WTC11 (cell line): ENCODE results near the gene SPECC1L. TPM values are rescaled to one million over a fixed set of nuclear protein-coding genes. Genes with fewer than 3 reads are reported as not detected.

Source experiments
- ATAC-seq: fragments of 200-7000 bp; cut with Tn5 transposase; 2 replicates; pipeline ENCODE4 v1.10.0; 2021; ENCODE audit warnings: mild to moderate bottlenecking, moderate library complexity
- CTCF ChIA-PET: fragments of 300-600 bp; sonication (Branson Sonifier 250); formaldehyde crosslinking; loops from one replicate; lab custom pipeline; 2021; ENCODE audit warnings: antibody characterized with exemption; lab: Charles Lee
- POLR2A ChIA-PET: fragments of 350-600 bp; sonication (Branson Sonifier 250); formaldehyde crosslinking; loops from one replicate; lab custom pipeline; 2021; ENCODE audit warnings: antibody characterized with exemption; lab: Charles Lee
- DNase-seq: peaks from one replicate; pipeline ENCODE4 v3.0.0; 2021; ENCODE audit warnings: low spot score
- H3K27ac Mint-ChIP-seq: 2 replicates; pipeline ENCODE4 v1.8.0; 2021; ENCODE audit warnings: mixed read lengths
- H3K27me3 Mint-ChIP-seq: 2 replicates; pipeline ENCODE4 v1.8.0; 2021; ENCODE audit warnings: low read depth, mild to moderate bottlenecking, moderate library complexity, mixed read lengths
- H3K36me3 Mint-ChIP-seq: 2 replicates; pipeline ENCODE4 v1.8.0; 2021; ENCODE audit warnings: mixed read lengths
- H3K4me1 Mint-ChIP-seq: 2 replicates; pipeline ENCODE4 v1.8.0; 2022; ENCODE audit warnings: mixed read lengths
- H3K4me3 Mint-ChIP-seq: 2 replicates; pipeline ENCODE4 v1.8.0; 2021; ENCODE audit warnings: mild to moderate bottlenecking, moderate library complexity, mixed read lengths
- H3K9me3 Mint-ChIP-seq: 2 replicates; pipeline ENCODE4 v1.8.0; 2021; ENCODE audit warnings: mixed read lengths
- AFF4 ChIP-seq: sonication (generic); formaldehyde crosslinking; IDR thresholded peaks from 2 replicates; pipeline ENCODE4 v1.8.1; 2023; ENCODE audit warnings: mild to moderate bottlenecking, missing genetic modification reagents, borderline replicate concordance
- ARID4B ChIP-seq: sonication (generic); formaldehyde crosslinking; IDR thresholded peaks from 2 replicates; pipeline ENCODE4 v1.8.0; 2023; ENCODE audit warnings: missing genetic modification reagents, mild to moderate bottlenecking, borderline replicate concordance
- CDX4 ChIP-seq: fragments of 250-450 bp; sonication (Bioruptor Pico); IDR thresholded peaks from 2 replicates; pipeline ENCODE4 v1.9.0; 2021; ENCODE audit warnings: moderate library complexity, mild to moderate bottlenecking, inconsistent platforms, borderline replicate concordance
- CREB1 ChIP-seq: sonication (generic); formaldehyde crosslinking; IDR thresholded peaks from 2 replicates; pipeline ENCODE4 v1.8.0; 2023; ENCODE audit warnings: mild to moderate bottlenecking, missing genetic modification reagents
- CREM ChIP-seq: sonication (generic); formaldehyde crosslinking; IDR thresholded peaks from 2 replicates; pipeline ENCODE4 v1.8.1; 2022; ENCODE audit warnings: mild to moderate bottlenecking, missing genetic modification reagents, moderate library complexity
- IRF1 ChIP-seq: sonication (generic); formaldehyde crosslinking; IDR thresholded peaks from 2 replicates; pipeline ENCODE4 v1.8.0; 2023; ENCODE audit warnings: missing genetic modification reagents
- JUN ChIP-seq: sonication (generic); formaldehyde crosslinking; IDR thresholded peaks from 2 replicates; pipeline ENCODE4 v1.8.0; 2023; ENCODE audit warnings: mild to moderate bottlenecking, missing genetic modification reagents
- KAT7 ChIP-seq: sonication (generic); formaldehyde crosslinking; IDR thresholded peaks from 2 replicates; pipeline ENCODE4 v1.8.1; 2023; ENCODE audit warnings: missing genetic modification reagents, mild to moderate bottlenecking, borderline replicate concordance
- NFATC4 ChIP-seq: fragments of 250-450 bp; sonication (Bioruptor Pico); IDR thresholded peaks from 2 replicates; pipeline ENCODE4 v1.9.0; 2021; ENCODE audit warnings: mild to moderate bottlenecking
- SMAD4 ChIP-seq: sonication (generic); formaldehyde crosslinking; IDR thresholded peaks from 2 replicates; pipeline ENCODE4 v1.8.0; 2022; ENCODE audit warnings: mild to moderate bottlenecking, missing genetic modification reagents
- TP53 ChIP-seq: sonication (generic); formaldehyde crosslinking; IDR thresholded peaks from 2 replicates; pipeline ENCODE4 v1.8.1; 2023; ENCODE audit warnings: mild to moderate bottlenecking, missing genetic modification reagents
- USF1 ChIP-seq: sonication (generic); formaldehyde crosslinking; IDR thresholded peaks from 2 replicates; pipeline ENCODE4 v1.8.0; 2022; ENCODE audit warnings: mild to moderate bottlenecking, missing genetic modification reagents
- ZNF671 ChIP-seq: fragments of 250-450 bp; sonication (Bioruptor Pico); IDR thresholded peaks from 2 replicates; pipeline ENCODE4 v1.8.0; 2021; ENCODE audit warnings: mild to moderate bottlenecking
- total RNA-seq: library from RNA; stranded (reverse); gene quantifications from 3 replicates; pipeline ENCODE4 v1.2.3, GENCODE V29; 2021
- TF ChIP-seq, protein P1 (sequence below): sonication (generic); formaldehyde crosslinking; conservative IDR thresholded peaks from 2 replicates; pipeline ENCODE4 v1.8.1; 2023; ENCODE audit warnings: mild to moderate bottlenecking, low read depth, missing genetic modification reagents, moderate library complexity

SPECC1L gene
- total RNA-seq, 1 experiment from 2014 or later: 44.6 TPM

DNA sequence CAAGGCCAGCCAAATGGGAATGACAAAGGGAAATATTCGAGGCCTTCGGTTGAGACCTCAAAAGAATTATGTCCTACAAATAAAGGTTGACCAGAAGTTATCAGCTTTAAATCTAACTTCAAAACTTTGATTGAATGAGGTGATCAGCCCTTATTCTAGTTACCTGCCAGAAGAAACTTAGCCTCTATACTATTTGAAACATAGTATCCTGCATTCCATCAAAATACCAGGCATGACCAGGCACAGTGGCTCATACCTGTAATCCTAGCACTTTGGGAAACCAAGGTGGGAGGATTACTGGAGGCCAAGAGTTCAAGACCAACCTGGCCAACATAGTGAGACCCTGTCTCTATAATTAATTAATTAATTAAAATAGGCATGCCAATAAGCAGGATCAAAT lies 112.4 kb downstream of the SPECC1L start:
- Mint-ChIP-seq H3K27me3 (no peaks in the 10 kb centered on the region), H3K36me3 (peaks cover 6% of the 10 kb centered on the region; the same call in 1 of the 2 replicates), H3K27ac (no peak overlapping the region), H3K4me3 (no peak overlapping the region), H3K9me3 (peaks cover 3% of the 10 kb centered on the region; the same call in 1 of the 2 replicates), H3K4me1 (no peaks in the 10 kb centered on the region)
- POLR2A ChIA-PET: interaction anchor here (0.6 kb wide), 2 partner anchors 35 to 1184 kb away, joined by 3 to 4 read pairs; no protein-coding TSS in a partner anchor
- DNase-seq (no peak), ATAC-seq (no peak)
- CTCF ChIA-PET: interaction anchor here (1.8 kb wide), 1 partner anchor 39 kb away, joined by 3 read pairs; no protein-coding TSS in a partner anchor
- TF ChIP-seq TP53 (CRISPR knock-in tag): no peak
- no peak for TF ChIP-seq CREM (CRISPR knock-in tag)
- no peak for TF ChIP-seq SMAD4 (CRISPR knock-in tag)
- no peak for TF ChIP-seq ZNF671 (CRISPR knock-in tag)
- TF ChIP-seq CDX4 (CRISPR knock-in tag): no peak
- no peak for TF ChIP-seq IRF1 (CRISPR knock-in tag)
- TF ChIP-seq ARID4B: no peak
- no peak for TF ChIP-seq KAT7 (CRISPR knock-in tag)
- TF ChIP-seq CREB1 (CRISPR knock-in tag): no peak
- no peak for TF ChIP-seq JUN (CRISPR knock-in tag)
- no peak for TF ChIP-seq USF1
- TF ChIP-seq NFATC4 (CRISPR knock-in tag): no peak
- TF ChIP-seq AFF4: no peak
- TF ChIP-seq, protein P1, sequence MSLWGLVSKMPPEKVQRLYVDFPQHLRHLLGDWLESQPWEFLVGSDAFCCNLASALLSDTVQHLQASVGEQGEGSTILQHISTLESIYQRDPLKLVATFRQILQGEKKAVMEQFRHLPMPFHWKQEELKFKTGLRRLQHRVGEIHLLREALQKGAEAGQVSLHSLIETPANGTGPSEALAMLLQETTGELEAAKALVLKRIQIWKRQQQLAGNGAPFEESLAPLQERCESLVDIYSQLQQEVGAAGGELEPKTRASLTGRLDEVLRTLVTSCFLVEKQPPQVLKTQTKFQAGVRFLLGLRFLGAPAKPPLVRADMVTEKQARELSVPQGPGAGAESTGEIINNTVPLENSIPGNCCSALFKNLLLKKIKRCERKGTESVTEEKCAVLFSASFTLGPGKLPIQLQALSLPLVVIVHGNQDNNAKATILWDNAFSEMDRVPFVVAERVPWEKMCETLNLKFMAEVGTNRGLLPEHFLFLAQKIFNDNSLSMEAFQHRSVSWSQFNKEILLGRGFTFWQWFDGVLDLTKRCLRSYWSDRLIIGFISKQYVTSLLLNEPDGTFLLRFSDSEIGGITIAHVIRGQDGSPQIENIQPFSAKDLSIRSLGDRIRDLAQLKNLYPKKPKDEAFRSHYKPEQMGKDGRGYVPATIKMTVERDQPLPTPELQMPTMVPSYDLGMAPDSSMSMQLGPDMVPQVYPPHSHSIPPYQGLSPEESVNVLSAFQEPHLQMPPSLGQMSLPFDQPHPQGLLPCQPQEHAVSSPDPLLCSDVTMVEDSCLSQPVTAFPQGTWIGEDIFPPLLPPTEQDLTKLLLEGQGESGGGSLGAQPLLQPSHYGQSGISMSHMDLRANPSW (CRISPR knock-in tag): no peak
